WTC11 (cell line): ENCODE measurements around the gene HEATR5A. TPM values are rescaled to one million over a fixed set of nuclear protein-coding genes. Genes with fewer than 3 reads are reported as not detected.

Experiments
- ATAC-seq: fragments of 200-7000 bp; cut with Tn5 transposase; 2 replicates; pipeline ENCODE4 v1.10.0; 2021; ENCODE audit warnings: mild to moderate bottlenecking, moderate library complexity
- CTCF ChIA-PET: fragments of 300-600 bp; sonication (Branson Sonifier 250); formaldehyde crosslinking; loops from one replicate; lab custom pipeline; 2021; ENCODE audit warnings: antibody characterized with exemption; lab: Charles Lee
- POLR2A ChIA-PET: fragments of 350-600 bp; sonication (Branson Sonifier 250); formaldehyde crosslinking; loops from one replicate; lab custom pipeline; 2021; ENCODE audit warnings: antibody characterized with exemption; lab: Charles Lee
- DNase-seq: peaks from one replicate; pipeline ENCODE4 v3.0.0; 2021; ENCODE audit warnings: low spot score
- H3K27ac Mint-ChIP-seq: 2 replicates; pipeline ENCODE4 v1.8.0; 2021; ENCODE audit warnings: mixed read lengths
- H3K27me3 Mint-ChIP-seq: 2 replicates; pipeline ENCODE4 v1.8.0; 2021; ENCODE audit warnings: low read depth, mild to moderate bottlenecking, moderate library complexity, mixed read lengths
- H3K36me3 Mint-ChIP-seq: 2 replicates; pipeline ENCODE4 v1.8.0; 2021; ENCODE audit warnings: mixed read lengths
- H3K4me1 Mint-ChIP-seq: 2 replicates; pipeline ENCODE4 v1.8.0; 2022; ENCODE audit warnings: mixed read lengths
- H3K4me3 Mint-ChIP-seq: 2 replicates; pipeline ENCODE4 v1.8.0; 2021; ENCODE audit warnings: mild to moderate bottlenecking, moderate library complexity, mixed read lengths
- H3K9me3 Mint-ChIP-seq: 2 replicates; pipeline ENCODE4 v1.8.0; 2021; ENCODE audit warnings: mixed read lengths
- CTCF ChIP-seq: fragments of 200-600 bp; IDR thresholded peaks from 2 replicates; pipeline ENCODE4 v1.8.0; 2022; ENCODE audit warnings: antibody characterized with exemption
- ELF4 ChIP-seq: sonication (generic); formaldehyde crosslinking; IDR thresholded peaks from 2 replicates; pipeline ENCODE4 v1.8.1; 2022; ENCODE audit warnings: low read depth, mild to moderate bottlenecking, moderate library complexity, missing genetic modification reagents
- GABPB1 ChIP-seq: sonication (generic); formaldehyde crosslinking; IDR thresholded peaks from 2 replicates; pipeline ENCODE4 v1.8.1; 2023; ENCODE audit warnings: mild to moderate bottlenecking, missing genetic modification reagents
- KAT7 ChIP-seq: sonication (generic); formaldehyde crosslinking; IDR thresholded peaks from 2 replicates; pipeline ENCODE4 v1.8.1; 2023; ENCODE audit warnings: missing genetic modification reagents, mild to moderate bottlenecking, borderline replicate concordance
- NFYB ChIP-seq: sonication (generic); formaldehyde crosslinking; conservative IDR thresholded peaks from 2 replicates; pipeline ENCODE4 v1.8.0; 2022; ENCODE audit warnings: low read depth, missing genetic modification reagents
- OVOL2 ChIP-seq: fragments of 250-450 bp; sonication (Bioruptor Pico); IDR thresholded peaks from 2 replicates; pipeline ENCODE4 v1.9.0; 2021; ENCODE audit warnings: mild to moderate bottlenecking, borderline replicate concordance
- PRRX2 ChIP-seq: fragments of 250-450 bp; sonication (Bioruptor Pico); IDR thresholded peaks from 2 replicates; pipeline ENCODE4 v1.8.0; 2021; ENCODE audit warnings: mild to moderate bottlenecking
- ZBTB21 ChIP-seq: sonication (generic); formaldehyde crosslinking; IDR thresholded peaks from 2 replicates; pipeline ENCODE4 v1.8.1; 2023; ENCODE audit warnings: mild to moderate bottlenecking, missing genetic modification reagents, borderline replicate concordance
- ZNF263 ChIP-seq: sonication (generic); formaldehyde crosslinking; IDR thresholded peaks from 2 replicates; pipeline ENCODE4 v1.8.1; 2022; ENCODE audit warnings: low read depth, mild to moderate bottlenecking, moderate library complexity, missing genetic modification reagents
- ZNF416 ChIP-seq: fragments of 250-450 bp; sonication (Bioruptor Pico); IDR thresholded peaks from 2 replicates; pipeline ENCODE4 v1.9.0; 2021; ENCODE audit warnings: mild to moderate bottlenecking, inconsistent platforms
- ZNF671 ChIP-seq: fragments of 250-450 bp; sonication (Bioruptor Pico); IDR thresholded peaks from 2 replicates; pipeline ENCODE4 v1.8.0; 2021; ENCODE audit warnings: mild to moderate bottlenecking
- total RNA-seq: library from RNA; stranded (reverse); gene quantifications from 3 replicates; pipeline ENCODE4 v1.2.3, GENCODE V29; 2021
- TF ChIP-seq, protein P1 (sequence below): sonication (generic); formaldehyde crosslinking; IDR thresholded peaks from 2 replicates; pipeline ENCODE4 v1.8.0; 2022; ENCODE audit warnings: mild to moderate bottlenecking, missing genetic modification reagents
- TF ChIP-seq, protein P2 (sequence below): fragments of 250-450 bp; sonication (Bioruptor Pico); IDR thresholded peaks from 2 replicates; pipeline ENCODE4 v1.9.0; 2021; ENCODE audit warnings: mild to moderate bottlenecking
- TF ChIP-seq, protein P3 (sequence below): sonication (generic); formaldehyde crosslinking; IDR thresholded peaks from 2 replicates; pipeline ENCODE4 v1.8.1; 2022; ENCODE audit warnings: missing genetic modification reagents, borderline replicate concordance
- TF ChIP-seq, protein P4 (sequence below): sonication (generic); formaldehyde crosslinking; IDR thresholded peaks from 2 replicates; pipeline ENCODE4 v1.8.0; 2022; ENCODE audit warnings: mild to moderate bottlenecking, missing genetic modification reagents

HEATR5A gene
- total RNA-seq, 1 experiment from 2014 or later: 36.2 TPM

- Mint-ChIP-seq H3K9me3 (no peaks in the 10 kb centered on the region), H3K36me3 (no peaks in the 10 kb centered on the region), H3K4me1 (peaks cover 9% of the 10 kb centered on the region), H3K27me3 (no peaks in the 10 kb centered on the region), H3K27ac (peak overlapping the region; percentile 49; the same call in 1 of the 2 replicates), H3K4me3 (no peak overlapping the region)
- ChIA-PET CTCF (no interaction called here), POLR2A (interaction anchor here (1.4 kb wide), 1 partner anchor 9 kb away, joined by 5 read pairs; the partner anchor contains the start of gene HEATR5A)
- ATAC-seq (no peak), DNase-seq (no peak)
- TF ChIP-seq, protein P1, sequence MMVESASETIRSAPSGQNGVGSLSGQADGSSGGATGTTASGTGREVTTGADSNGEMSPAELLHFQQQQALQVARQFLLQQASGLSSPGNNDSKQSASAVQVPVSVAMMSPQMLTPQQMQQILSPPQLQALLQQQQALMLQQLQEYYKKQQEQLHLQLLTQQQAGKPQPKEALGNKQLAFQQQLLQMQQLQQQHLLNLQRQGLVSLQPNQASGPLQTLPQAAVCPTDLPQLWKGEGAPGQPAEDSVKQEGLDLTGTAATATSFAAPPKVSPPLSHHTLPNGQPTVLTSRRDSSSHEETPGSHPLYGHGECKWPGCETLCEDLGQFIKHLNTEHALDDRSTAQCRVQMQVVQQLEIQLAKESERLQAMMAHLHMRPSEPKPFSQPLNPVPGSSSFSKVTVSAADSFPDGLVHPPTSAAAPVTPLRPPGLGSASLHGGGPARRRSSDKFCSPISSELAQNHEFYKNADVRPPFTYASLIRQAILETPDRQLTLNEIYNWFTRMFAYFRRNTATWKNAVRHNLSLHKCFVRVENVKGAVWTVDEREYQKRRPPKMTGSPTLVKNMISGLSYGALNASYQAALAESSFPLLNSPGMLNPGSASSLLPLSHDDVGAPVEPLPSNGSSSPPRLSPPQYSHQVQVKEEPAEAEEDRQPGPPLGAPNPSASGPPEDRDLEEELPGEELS (CRISPR knock-in tag): no peak
- TF ChIP-seq, protein P2, sequence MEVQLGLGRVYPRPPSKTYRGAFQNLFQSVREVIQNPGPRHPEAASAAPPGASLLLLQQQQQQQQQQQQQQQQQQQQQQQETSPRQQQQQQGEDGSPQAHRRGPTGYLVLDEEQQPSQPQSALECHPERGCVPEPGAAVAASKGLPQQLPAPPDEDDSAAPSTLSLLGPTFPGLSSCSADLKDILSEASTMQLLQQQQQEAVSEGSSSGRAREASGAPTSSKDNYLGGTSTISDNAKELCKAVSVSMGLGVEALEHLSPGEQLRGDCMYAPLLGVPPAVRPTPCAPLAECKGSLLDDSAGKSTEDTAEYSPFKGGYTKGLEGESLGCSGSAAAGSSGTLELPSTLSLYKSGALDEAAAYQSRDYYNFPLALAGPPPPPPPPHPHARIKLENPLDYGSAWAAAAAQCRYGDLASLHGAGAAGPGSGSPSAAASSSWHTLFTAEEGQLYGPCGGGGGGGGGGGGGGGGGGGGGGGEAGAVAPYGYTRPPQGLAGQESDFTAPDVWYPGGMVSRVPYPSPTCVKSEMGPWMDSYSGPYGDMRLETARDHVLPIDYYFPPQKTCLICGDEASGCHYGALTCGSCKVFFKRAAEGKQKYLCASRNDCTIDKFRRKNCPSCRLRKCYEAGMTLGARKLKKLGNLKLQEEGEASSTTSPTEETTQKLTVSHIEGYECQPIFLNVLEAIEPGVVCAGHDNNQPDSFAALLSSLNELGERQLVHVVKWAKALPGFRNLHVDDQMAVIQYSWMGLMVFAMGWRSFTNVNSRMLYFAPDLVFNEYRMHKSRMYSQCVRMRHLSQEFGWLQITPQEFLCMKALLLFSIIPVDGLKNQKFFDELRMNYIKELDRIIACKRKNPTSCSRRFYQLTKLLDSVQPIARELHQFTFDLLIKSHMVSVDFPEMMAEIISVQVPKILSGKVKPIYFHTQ (CRISPR knock-in tag): no peak
- no peak for TF ChIP-seq ELF4
- no peak for TF ChIP-seq ZNF671
- no peak for TF ChIP-seq CTCF
- TF ChIP-seq OVOL2 (CRISPR knock-in tag): no peak
- TF ChIP-seq, protein P3, sequence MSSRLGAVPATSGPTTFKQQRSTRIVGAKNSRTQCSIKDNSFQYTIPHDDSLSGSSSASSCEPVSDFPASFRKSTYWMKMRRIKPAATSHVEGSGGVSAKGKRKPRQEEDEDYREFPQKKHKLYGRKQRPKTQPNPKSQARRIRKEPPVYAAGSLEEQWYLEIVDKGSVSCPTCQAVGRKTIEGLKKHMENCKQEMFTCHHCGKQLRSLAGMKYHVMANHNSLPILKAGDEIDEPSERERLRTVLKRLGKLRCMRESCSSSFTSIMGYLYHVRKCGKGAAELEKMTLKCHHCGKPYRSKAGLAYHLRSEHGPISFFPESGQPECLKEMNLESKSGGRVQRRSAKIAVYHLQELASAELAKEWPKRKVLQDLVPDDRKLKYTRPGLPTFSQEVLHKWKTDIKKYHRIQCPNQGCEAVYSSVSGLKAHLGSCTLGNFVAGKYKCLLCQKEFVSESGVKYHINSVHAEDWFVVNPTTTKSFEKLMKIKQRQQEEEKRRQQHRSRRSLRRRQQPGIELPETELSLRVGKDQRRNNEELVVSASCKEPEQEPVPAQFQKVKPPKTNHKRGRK: no peak
- no peak for TF ChIP-seq PRRX2 (CRISPR knock-in tag)
- TF ChIP-seq ZBTB21: no peak
- no peak for TF ChIP-seq ZNF263
Measured at GRCh38 chr14:31411218-31411727, 9.1 kb downstream of the HEATR5A start.

DNA sequence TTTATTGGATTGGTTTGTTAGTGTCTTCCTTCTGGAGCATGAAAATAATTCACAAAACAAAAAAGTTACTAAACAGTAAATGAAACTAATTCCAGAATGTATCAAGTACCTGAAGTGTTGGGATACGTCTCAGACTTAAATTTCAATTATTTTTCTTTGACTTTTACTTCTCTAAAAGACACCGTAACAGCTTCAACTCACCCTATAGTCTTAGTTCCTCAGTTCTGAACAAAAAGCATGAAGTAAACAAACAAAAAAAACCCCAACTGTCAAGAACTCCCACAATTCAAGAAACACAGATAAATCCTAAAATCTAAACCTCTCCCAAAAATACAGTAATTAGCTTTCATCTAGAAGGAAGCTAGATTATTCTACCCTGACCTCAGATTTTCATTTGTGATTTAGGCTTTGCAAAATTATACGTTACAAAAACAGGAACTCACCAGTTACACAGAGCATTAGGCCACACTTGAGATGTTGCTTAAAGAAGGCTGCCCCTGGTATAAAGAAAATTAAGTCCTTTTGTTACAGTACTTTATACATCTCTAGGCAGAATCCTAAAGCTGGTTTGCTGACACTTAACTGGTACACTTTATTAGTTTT, 10.2 kb downstream of the HEATR5A start:
- CTCF ChIA-PET: no interaction called here

More for the DNA sequence above, 10.2 kb downstream of the HEATR5A start:
- no peaks in the 10 kb centered on the region for H3K27me3 Mint-ChIP-seq
- peak overlapping the region; percentile 9 for H3K27ac Mint-ChIP-seq
- peaks cover 11% of the 10 kb centered on the region for H3K4me1 Mint-ChIP-seq
- no peaks in the 10 kb centered on the region for H3K9me3 Mint-ChIP-seq
- no peak overlapping the region for H3K4me3 Mint-ChIP-seq
- POLR2A ChIA-PET: interaction anchor here (0.5 kb wide), 1 partner anchor 544 kb away, joined by 3 read pairs; no protein-coding TSS in a partner anchor
- no peaks in the 10 kb centered on the region for H3K36me3 Mint-ChIP-seq
- ATAC-seq (no peak), DNase-seq (no peak)
- TF ChIP-seq NFYB (CRISPR knock-in tag) (no peak), ZNF416 (CRISPR knock-in tag) (no peak), KAT7 (no peak), GABPB1 (no peak), ZBTB21 (no peak)
- TF ChIP-seq, protein P4, sequence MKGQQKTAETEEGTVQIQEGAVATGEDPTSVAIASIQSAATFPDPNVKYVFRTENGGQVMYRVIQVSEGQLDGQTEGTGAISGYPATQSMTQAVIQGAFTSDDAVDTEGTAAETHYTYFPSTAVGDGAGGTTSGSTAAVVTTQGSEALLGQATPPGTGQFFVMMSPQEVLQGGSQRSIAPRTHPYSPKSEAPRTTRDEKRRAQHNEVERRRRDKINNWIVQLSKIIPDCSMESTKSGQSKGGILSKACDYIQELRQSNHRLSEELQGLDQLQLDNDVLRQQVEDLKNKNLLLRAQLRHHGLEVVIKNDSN (CRISPR knock-in tag): no peak
